ENCODE measurements around the gene EIF1AX. TPM values are rescaled to one million over a fixed set of nuclear protein-coding genes. Genes with fewer than 3 reads are reported as not detected.

The EIF1AX gene
- total RNA-seq, 2 experiments from 2014 or later: 214 to 219 TPM

DNA sequence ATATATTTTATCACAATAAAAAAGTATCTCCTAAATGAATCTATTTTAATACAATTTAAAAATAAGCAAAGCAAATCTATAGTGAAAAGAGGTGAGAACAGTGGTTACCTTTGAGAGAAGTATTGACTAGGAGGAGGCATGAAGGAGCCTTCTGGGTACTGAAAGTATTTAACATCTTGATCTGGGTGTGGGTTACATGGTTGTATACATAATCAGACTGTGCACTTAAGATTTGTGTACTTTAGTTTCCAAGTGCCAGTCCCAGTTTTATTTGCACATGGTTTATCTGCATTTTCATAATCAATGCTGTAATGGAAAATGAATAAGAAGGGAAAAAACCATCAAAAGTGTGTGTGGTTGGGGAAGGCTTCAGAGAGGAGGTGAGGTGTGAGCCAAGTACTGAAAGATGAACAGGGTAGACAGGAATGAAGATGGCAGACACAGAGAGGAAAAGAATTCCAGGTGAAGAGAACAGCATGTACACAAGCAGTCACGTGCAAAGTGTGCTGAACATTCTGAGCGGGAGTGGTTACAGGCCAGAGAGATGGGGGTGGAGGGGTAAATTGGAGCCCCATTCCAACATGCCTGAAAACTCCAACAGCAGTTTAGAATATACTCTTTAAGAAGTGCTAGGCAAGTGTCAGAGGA is 39.6 kb downstream of the EIF1AX start:
- Mint-ChIP-seq H3K36me3 (no peaks in the 10 kb centered on the region), H3K4me1 (peaks cover 6% of the 10 kb centered on the region), H3K27me3 (no peaks in the 10 kb centered on the region), H3K9me3 (no peaks in the 10 kb centered on the region), H3K4me3 (no peak overlapping the region), H3K27ac (no peak overlapping the region)
- no peak for DNase-seq

DNA sequence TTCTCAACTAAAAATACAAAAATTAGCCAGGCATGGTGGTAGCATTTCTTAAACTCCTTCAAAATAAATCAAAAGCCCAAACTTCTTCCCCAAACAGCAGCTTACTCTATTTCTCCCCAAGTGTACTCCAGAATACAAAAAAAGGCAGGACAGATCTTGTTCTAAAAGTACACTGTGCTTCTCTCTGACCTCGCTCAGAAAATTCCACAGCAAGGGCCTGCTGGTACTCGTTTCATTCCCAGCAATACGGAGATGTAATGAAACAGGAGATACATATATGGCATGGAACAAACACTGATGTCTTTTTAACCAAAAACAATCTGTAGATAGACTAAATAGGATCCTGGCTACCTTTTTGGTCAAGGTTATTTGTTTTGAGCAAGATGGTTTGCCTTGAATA is 50.1 kb downstream of the EIF1AX start:
- H3K36me3 Mint-ChIP-seq: no peaks in the 10 kb centered on the region
- peaks cover 3% of the 10 kb centered on the region for H3K27me3 Mint-ChIP-seq
- no peaks in the 10 kb centered on the region for H3K4me1 Mint-ChIP-seq
- no peak overlapping the region for H3K27ac Mint-ChIP-seq
- H3K4me3 Mint-ChIP-seq: no peak overlapping the region
- H3K9me3 Mint-ChIP-seq: no peaks in the 10 kb centered on the region
- DNase-seq: no peak

DNA sequence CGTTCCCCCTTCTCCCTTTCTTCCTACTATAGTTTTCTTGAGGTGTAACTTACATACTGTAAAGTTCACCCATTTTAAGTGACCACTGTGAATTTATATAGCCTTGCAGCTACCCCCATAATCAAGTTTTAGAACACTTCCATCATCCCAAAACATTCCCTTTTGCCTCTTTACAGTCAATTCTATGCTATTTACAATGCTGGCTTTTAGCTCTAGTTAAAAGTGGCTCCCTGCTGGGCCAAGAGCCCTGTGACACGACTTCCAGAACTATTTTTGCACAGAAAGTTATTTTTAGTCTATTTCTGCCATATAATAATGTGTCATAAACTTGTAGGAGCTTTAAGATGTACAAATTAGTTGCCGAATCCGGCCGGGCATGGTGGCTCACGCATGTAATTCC is 51.8 kb downstream of the EIF1AX start:
- Mint-ChIP-seq H3K27ac (no peak overlapping the region), H3K36me3 (no peaks in the 10 kb centered on the region), H3K4me3 (no peak overlapping the region), H3K9me3 (no peaks in the 10 kb centered on the region), H3K27me3 (peaks cover 3% of the 10 kb centered on the region), H3K4me1 (no peaks in the 10 kb centered on the region)
- no peak for DNase-seq

DNA sequence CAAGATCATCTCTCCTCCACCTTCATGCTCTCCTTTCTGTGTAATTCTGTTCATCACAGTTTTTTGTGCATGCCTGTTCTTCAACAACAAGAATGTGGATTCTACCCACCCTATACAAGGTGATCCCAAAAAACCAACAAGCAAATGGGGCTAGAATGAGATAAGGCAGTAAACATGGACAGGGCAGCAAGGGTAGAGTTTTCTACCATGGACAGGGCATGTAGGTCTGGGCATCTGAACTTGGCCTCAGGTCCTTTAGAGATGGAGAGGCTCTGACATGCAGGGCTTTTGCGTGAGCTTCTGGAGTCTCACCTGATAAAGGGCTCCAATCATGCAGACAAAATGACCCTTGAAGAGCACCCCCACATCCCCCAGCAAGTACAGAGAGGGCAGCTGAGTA is 61.4 kb downstream of the EIF1AX start:
- no peak overlapping the region for H3K4me3 Mint-ChIP-seq

More for the DNA sequence above, 61.4 kb downstream of the EIF1AX start:
- no peaks in the 10 kb centered on the region for H3K4me1 Mint-ChIP-seq
- H3K36me3 Mint-ChIP-seq: no peaks in the 10 kb centered on the region
- no peak overlapping the region for H3K27ac Mint-ChIP-seq
- H3K9me3 Mint-ChIP-seq: no peaks in the 10 kb centered on the region
- DNase-seq: no peak
- H3K27me3 Mint-ChIP-seq: no peaks in the 10 kb centered on the region

Other genes starting within 250 kb of the EIF1AX start
- gene BCLAF3, start 150.8 kb downstream of the EIF1AX start, total RNA-seq: 1 to 10 TPM; 2.7 to 3.7 TPM
- gene MAP7D2, start 24.9 kb downstream of the EIF1AX start, total RNA-seq: under 1 TPM; 0.70 to 0.90 TPM
- gene RPS6KA3, start 125.1 kb upstream of the EIF1AX start, total RNA-seq: 10 to 100 TPM; 58.7 to 62.0 TPM

Measured in activated naive CD8-positive, alpha-beta T cell treated with anti-CD3 and anti-CD28 coated beads for 36 hours (primary cell).